H1 (cell line): Measurements from ENCODE around the gene ARHGEF39. TPM values are rescaled to one million over a fixed set of nuclear protein-coding genes. Genes with fewer than 3 reads are reported as not detected.

Source experiments
- CBX5 ChIP-seq: fragments of 300-800, 300-1000 bp; sonication (generic); IDR thresholded peaks from 2 replicates; pipeline ENCODE4 v1.7.1; 2016; ENCODE audit warnings: antibody characterized with exemption, low read length, low read depth
- CREB1 ChIP-seq: IDR thresholded peaks from 2 replicates; pipeline ENCODE4 v1.6.1; 2012; ENCODE audit warnings: inconsistent platforms
- CTBP2 ChIP-seq: IDR thresholded peaks from 2 replicates; pipeline ENCODE4 v1.7.0; 2011; ENCODE audit warnings: borderline replicate concordance, mild to moderate bottlenecking, moderate library complexity, mixed read lengths, low read length; ENCODE audit not compliant: insufficient read depth, insufficient read length
- RBBP5 ChIP-seq: IDR thresholded peaks from 2 replicates; pipeline ENCODE4 v1.7.1; 2012; ENCODE audit warnings: low read depth, mild to moderate bottlenecking, inconsistent platforms, low read length, moderate library complexity, borderline replicate concordance
- SAP30 ChIP-seq: fragments of 300-600 bp; sonication (generic); IDR thresholded peaks from 2 replicates; pipeline ENCODE4 v1.7.1; 2012; ENCODE audit warnings: low read length, moderate library complexity, mild to moderate bottlenecking, inconsistent platforms; ENCODE audit not compliant: insufficient read depth, insufficient replicate concordance
- SP1 ChIP-seq: IDR thresholded peaks from 2 replicates; pipeline ENCODE4 v1.6.1; 2011; ENCODE audit warnings: low read depth, low read length
- polyA plus RNA-seq, 7 experiments: library from polyadenylated mRNA; depleted of rRNA in 3 of 7; stranded (reverse) in 5 of 7; unstranded in 2 of 7; fragments of >200 nt in 5 of 7; fragments of 200-250 nt in 2 of 7; gene quantifications; 1 replicate in 5 of 7; 2 replicates in 1 of 7; 4 replicates in 1 of 7; pipeline versions ENCODE4 v1.2.1 to v1.2.3, GENCODE V29; 2011 to 2013; ENCODE audit warnings: missing spikeins in 2 of 7, mixed read lengths in 2 of 7
- total RNA-seq: library from RNA; stranded (reverse); fragmentation: NEBNext Ultra II Directional; extraction: Animal tissue kit (Norgen Biotek cat#: 25700); gene quantifications from 2 replicates; pipeline ENCODE4 v1.2.1, GENCODE V29; 2021

The ARHGEF39 gene
- total and polyA plus RNA-seq, 2 of the 8 experiments (the other 6 are each of a cell fraction or from before 2014, with no cell fraction given): 18.6 to 18.7 TPM

DNA sequence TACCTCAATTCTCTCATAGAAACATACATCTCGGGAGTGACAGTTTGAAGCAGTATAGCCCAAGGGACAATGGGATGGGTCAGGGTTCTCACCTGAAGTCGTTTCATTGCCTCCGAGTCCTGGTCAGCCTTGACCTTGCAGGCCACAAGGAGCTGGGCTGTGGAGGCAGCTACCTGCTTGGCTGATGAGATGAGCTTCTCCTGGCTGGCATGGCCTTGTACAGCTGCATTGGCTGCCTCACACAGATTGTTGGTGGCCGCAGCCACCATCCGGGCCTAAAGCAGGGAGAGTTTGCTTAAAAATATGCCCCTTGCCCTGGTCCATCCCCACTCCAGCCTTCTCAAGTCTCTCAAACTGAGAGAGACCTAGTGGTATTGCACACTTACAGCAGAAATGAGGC is 33.2 kb upstream of the ARHGEF39 start (continued):
- TF ChIP-seq CTBP2 (no peak), SAP30 (no peak), CREB1 (no peak), CBX5 (no peak), RBBP5 (no peak), SP1 (no peak)
